BLaER1 treated with 17β-estradiol and CSF1 and Interleukin-3, amounts not matched to agents 10 nM and 100 nM (cell line): ENCODE results near the gene MRC2.
"Not testable (repeated sequence)": the region's sequence is repeated elsewhere in the genome, so short reads cannot be mapped to it uniquely, and the experiment has no call there.

ENCODE experiments used
- H3K27ac ChIP-seq, 11 experiments: shearing (Covaris generic); formaldehyde crosslinking; 2 replicates each; pipeline ENCODE4 v1.8.1; 2022
- H3K27me3 ChIP-seq, 11 experiments: shearing (Covaris generic); formaldehyde crosslinking; 2 replicates each; pipeline ENCODE4 v1.8.1; 2022
- H3K36me3 ChIP-seq, 11 experiments: shearing (Covaris generic); formaldehyde crosslinking; 2 replicates each; pipeline ENCODE4 v1.8.1; 2022
- H3K4me1 ChIP-seq, 10 experiments: shearing (Covaris generic); formaldehyde crosslinking; 2 replicates each; pipeline ENCODE4 v1.8.1; 2022
- H3K4me2 ChIP-seq, 11 experiments: shearing (Covaris generic); formaldehyde crosslinking; 2 replicates each; pipeline ENCODE4 v1.8.1; 2022
- H3K4me3 ChIP-seq, 10 experiments: shearing (Covaris generic); formaldehyde crosslinking; 2 replicates each; pipeline ENCODE4 v1.8.1; 2022
- H3K9ac ChIP-seq, 11 experiments: shearing (Covaris generic); formaldehyde crosslinking; 2 replicates each; pipeline ENCODE4 v1.8.1; 2022
- H3K9me3 ChIP-seq, 11 experiments: shearing (Covaris generic); formaldehyde crosslinking; replicated peaks in 1 of 11; 2 replicates each; pipeline ENCODE4 v1.8.1; 2022
- H4K20me1 ChIP-seq, 11 experiments: shearing (Covaris generic); formaldehyde crosslinking; 2 replicates each; pipeline ENCODE4 v1.8.1; 2022
- Cebpa-rat ChIP-seq, 11 experiments: shearing (Covaris generic); IDR thresholded peaks; 2 replicates each; pipeline ENCODE4 v1.8.1; 2022

Gene MRC2

DNA sequence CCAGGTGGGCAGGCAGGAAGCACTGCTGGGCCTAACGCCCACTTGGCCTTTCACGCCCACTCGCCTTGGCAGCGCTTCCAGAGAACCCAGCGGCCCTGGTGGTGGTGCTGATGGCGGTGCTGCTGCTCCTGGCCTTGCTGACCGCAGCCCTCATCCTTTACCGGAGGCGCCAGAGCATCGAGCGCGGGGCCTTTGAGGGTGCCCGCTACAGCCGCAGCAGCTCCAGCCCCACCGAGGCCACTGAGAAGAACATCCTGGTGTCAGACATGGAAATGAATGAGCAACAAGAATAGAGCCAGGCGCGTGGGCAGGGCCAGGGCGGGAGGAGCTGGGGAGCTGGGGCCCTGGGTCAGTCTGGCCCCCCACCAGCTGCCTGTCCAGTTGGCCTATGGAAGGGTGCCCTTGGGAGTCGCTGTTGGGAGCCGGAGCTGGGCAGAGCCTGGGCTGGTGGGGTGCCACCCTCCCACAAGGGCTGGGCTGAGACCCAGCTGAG lies 64.7 kb downstream of the MRC2 start:
- Histone ChIP-seq H3K4me3 (no peak overlapping the region), H3K27ac (peak overlapping the region in 7 of 11 experiments; percentile 13 to 56 (median 29); a peak in 8 of 22 replicates), H3K9me3 (peaks cover 0 to 8% (median 0%) of the 10 kb centered on the region in 11 experiments; a peak in 6 of 22 replicates), H3K36me3 (peaks cover 24 to 55% (median 40%) of the 10 kb centered on the region in 11 experiments), H4K20me1 (peaks cover 0 to 64% (median 0%) of the 10 kb centered on the region in 11 experiments; a peak in 9 of 22 replicates), H3K9ac (peak overlapping the region; percentile 6 to 59 (median 30); a peak in 14 of 22 replicates), H3K4me1 (peaks cover 33 to 52% (median 44%) of the 10 kb centered on the region in 10 experiments; a peak in 19 of 20 replicates), H3K4me2 (peak overlapping the region; percentile 9 to 86 (median 65); a peak in 20 of 22 replicates), H3K27me3 (no peaks in the 10 kb centered on the region)
- TF ChIP-seq Cebpa-rat (IDR thresholded peaks at IDR 0.05), result no peak

DNA sequence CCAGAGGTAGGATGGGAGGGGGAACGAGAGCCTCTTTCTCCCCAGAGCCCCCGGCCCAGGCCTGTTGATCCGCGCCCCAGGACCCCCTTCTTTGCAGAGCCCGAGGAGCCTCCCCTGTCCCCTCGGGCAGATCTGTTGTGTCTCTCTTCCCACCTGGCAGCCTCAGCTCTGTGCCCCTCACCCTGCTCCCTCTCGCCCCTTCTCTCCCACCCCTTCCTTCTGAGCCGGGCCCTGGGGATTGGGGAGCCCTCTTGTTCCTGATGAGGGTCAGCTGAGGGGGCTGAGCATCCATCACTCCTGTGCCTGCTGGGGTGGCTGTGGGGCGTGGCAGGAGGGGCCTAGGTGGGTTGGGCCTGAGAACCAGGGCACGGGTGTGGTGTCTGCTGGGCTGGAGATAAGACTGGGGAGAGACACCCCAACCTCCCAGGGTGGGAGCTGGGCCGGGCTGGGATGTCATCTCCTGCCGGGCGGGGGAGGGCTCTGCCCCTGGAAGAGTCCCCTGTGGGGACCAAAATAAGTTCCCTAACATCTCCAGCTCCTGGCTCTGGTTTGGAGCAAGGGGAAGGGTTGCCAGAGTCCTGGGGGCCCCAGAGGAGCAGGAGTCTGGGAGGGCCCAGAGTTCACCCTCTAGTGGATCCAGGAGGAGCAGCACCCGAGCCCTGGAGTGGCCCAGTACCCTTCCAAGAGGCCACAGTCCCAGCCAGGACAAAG lies 65.4 kb downstream of the MRC2 start:
- Histone ChIP-seq H3K9ac (peak overlapping the region; percentile 6 to 59 (median 30); a peak in 13 of 22 replicates), H3K9me3 (peaks cover 0 to 8% (median 0%) of the 10 kb centered on the region in 11 experiments; a peak in 6 of 22 replicates), H3K4me3 (0 out of 20 replicates have a peak overlapping the region, but pooled peaks of 1 of the 10 experiments have one; percentile 7), H3K36me3 (peaks cover 24 to 50% (median 37%) of the 10 kb centered on the region in 11 experiments), H3K4me1 (peaks cover 33 to 52% (median 44%) of the 10 kb centered on the region in 10 experiments; a peak in 19 of 20 replicates), H3K27me3 (no peaks in the 10 kb centered on the region), H3K27ac (peak overlapping the region in 7 of 11 experiments; percentile 13 to 56 (median 29); a peak in 11 of 22 replicates), H3K4me2 (peak overlapping the region in 10 of 11 experiments; percentile 9 to 86 (median 66); a peak in 19 of 22 replicates), H4K20me1 (peaks cover 0 to 63% (median 0%) of the 10 kb centered on the region in 11 experiments; a peak in 9 of 22 replicates)
- no peak for TF ChIP-seq Cebpa-rat (IDR thresholded peaks at IDR 0.05)

DNA sequence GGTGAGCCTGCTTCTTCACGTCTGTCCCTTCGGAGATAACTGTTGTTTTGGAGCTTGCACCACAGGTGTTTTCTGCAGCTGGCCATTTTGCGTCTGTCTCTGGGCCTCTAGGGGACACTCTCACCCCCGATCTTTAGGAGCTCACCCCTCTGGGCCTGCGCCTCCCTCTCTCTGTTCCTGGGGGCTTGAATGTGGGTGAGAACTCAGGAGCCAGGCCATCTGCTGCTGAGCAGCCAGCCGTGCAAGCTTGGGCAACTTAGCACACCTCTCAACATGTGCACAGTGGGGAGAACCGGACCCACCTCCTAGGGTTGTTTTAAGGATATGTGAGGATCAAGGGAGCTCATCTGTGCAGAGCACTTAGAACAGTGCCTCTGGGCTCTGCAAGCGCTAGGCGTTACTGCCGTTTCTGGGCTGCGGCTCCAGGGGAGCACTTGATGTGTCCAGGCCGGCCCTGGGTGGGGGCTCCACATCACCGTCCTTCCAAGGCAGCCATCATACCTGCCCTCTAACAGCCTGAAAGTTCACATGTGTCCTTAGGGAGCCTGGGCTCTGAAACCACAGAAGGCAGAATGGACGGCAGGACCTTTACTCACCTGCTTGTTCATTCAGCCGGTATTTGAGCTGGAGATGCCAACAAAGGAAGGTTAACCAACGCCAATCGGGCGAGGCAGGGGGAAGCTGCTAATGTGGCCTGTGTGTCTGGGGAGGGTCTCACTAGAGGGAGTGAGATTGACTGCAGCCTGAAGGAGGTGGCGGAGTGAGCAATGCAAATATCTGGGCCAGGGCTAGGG lies 66.3 kb downstream of the MRC2 start:
- H3K9ac ChIP-seq, result peak overlapping the region in 5 of 11 experiments; percentile 10 to 59 (median 39); a peak in 6 of 22 replicates

DNA sequence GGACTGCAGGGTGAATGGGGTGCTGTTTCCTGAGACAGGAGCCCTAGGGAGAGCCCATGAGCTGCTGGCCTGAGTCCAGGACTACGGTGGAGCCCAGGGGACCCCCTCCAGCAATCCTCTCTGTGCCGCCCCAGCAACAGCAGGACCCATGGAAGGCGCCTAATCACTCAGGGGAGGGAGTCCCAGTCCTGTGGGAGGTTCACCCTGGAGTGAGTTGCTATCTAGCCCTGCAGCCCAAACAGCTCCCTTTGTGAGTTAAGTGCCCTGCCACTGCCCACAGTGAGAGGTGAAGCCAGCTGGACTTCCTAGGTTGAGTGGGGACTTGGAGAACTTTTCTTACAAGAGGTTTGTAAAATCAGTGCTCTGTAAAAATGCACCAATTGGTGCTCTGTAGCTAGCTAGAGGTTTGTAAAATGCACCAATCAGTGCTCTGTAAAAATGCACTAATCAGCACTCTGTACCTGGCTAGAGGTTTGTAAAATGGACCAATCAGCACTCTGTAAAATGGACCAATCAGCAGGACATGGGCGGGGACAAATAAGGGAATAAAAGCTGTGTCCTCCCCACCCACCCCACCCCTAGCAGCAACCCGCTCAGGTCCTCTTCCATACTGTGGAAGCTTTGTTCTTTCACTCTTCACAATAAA lies 67.7 kb downstream of the MRC2 start:
- H4K20me1 ChIP-seq, result peaks cover 0 to 41% (median 0%) of the 10 kb centered on the region in 11 experiments; a peak in 9 of 22 replicates
- H3K4me2 ChIP-seq, result peak overlapping the region in 9 of 11 experiments; percentile 62 to 86 (median 66); a peak in 18 of 22 replicates
- H3K9ac ChIP-seq, H3K4me3 ChIP-seq, H3K9me3 ChIP-seq, H3K27me3 ChIP-seq: not testable (repeated sequence)
- peaks cover 33 to 52% (median 44%) of the 10 kb centered on the region in 10 experiments; a peak in 19 of 20 replicates for H3K4me1 ChIP-seq
- H3K36me3 ChIP-seq, result peaks cover 8 to 26% (median 14%) of the 10 kb centered on the region in 11 experiments; a peak in 19 of 22 replicates
- peak overlapping the region in 3 of 11 experiments; percentile 26 to 45 (median 38); a peak in 4 of 22 replicates for H3K27ac ChIP-seq

More for the DNA sequence above, 66.3 kb downstream of the MRC2 start:
- Histone ChIP-seq H3K27ac (peak overlapping the region in 6 of 11 experiments; percentile 18 to 56 (median 25); a peak in 6 of 22 replicates), H3K27me3 (no peaks in the 10 kb centered on the region), H4K20me1 (peaks cover 0 to 54% (median 0%) of the 10 kb centered on the region in 11 experiments; a peak in 9 of 22 replicates), H3K36me3 (peaks cover 14 to 40% (median 28%) of the 10 kb centered on the region in 11 experiments; a peak in 20 of 22 replicates), H3K4me1 (peaks cover 33 to 52% (median 44%) of the 10 kb centered on the region in 10 experiments; a peak in 19 of 20 replicates), H3K4me3 (no peak overlapping the region), H3K4me2 (peak overlapping the region; percentile 21 to 86 (median 65); a peak in 21 of 22 replicates), H3K9me3 (peaks cover 0 to 8% (median 0%) of the 10 kb centered on the region in 11 experiments; a peak in 6 of 22 replicates)
- no peak for TF ChIP-seq Cebpa-rat (IDR thresholded peaks at IDR 0.05)

DNA sequence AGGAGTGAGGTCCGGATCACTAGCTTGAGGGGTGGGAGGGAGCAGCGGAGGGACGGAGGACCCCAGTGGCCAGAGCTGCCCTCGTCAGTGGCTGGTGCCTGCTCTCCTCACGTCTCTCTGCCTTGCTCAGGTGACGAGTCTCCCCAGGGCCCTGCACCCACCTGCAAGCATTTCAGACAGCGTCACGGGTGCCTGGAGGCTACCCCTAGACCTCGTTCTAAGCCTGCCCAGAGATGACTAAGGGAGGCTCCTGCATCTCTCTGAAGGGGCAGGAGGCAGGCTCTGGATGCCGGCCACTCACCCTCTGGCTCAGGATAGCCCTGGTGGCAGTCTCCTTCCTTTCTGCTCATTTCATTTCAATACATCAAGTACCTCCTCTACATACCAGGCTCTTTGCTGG lies 68.8 kb downstream of the MRC2 start:
- Histone ChIP-seq H3K27me3 (no peaks in the 10 kb centered on the region), H3K9ac (no peak overlapping the region), H3K4me2 (peak overlapping the region in 2 of 11 experiments; percentile 15 to 35; a peak in 3 of 22 replicates)

DNA sequence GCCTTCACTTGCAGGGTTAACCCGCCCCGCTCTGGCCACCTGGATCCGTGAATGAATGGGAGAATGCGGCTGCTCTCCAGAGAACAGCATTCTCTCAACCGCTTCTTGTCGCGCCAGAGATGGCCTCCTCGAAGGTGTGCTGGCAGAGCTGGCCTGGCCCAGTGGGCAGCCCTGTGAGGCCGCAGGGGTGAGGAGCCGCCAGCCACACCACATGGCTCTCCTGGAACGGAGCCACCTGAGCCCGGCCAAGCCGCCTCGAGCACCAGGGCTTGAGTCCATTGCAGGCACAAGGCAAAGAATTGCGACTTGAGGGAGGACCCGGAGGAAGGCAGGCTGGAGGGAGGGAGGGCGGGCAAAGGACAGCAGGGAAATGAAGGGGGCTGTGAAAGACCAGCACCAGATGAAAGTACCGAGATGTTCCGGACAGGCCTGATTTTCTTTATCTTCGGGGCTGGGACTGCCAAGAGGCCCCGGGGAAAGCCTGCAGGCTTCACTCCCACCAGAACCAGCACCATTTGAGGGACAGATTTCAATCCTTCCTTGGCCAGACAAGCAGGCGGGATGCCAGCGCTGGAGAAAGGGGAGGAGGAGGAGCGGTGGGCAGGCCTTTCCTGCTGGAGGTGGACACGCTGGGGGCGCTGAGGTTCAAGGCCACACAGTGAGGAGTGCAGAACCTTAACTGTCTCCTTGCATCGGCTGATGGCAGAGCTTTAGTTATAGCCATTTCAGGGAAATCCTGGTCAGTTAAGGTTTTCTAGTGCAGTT lies 69.4 kb downstream of the MRC2 start:
- H3K9ac ChIP-seq, result no peak overlapping the region

More for the DNA sequence above, 68.8 kb downstream of the MRC2 start:
- Histone ChIP-seq H3K27ac (no peak overlapping the region), H4K20me1 (peaks cover 0 to 30% (median 0%) of the 10 kb centered on the region in 11 experiments; a peak in 9 of 22 replicates), H3K4me3 (no peak overlapping the region), H3K4me1 (peaks cover 33 to 49% (median 43%) of the 10 kb centered on the region in 10 experiments; a peak in 19 of 20 replicates), H3K36me3 (peaks cover 0 to 16% (median 3%) of the 10 kb centered on the region in 11 experiments; a peak in 14 of 22 replicates), H3K9me3 (peaks cover 0 to 8% (median 0%) of the 10 kb centered on the region in 11 experiments; a peak in 6 of 22 replicates)
- TF ChIP-seq Cebpa-rat (IDR thresholded peaks at IDR 0.05), result no peak

DNA sequence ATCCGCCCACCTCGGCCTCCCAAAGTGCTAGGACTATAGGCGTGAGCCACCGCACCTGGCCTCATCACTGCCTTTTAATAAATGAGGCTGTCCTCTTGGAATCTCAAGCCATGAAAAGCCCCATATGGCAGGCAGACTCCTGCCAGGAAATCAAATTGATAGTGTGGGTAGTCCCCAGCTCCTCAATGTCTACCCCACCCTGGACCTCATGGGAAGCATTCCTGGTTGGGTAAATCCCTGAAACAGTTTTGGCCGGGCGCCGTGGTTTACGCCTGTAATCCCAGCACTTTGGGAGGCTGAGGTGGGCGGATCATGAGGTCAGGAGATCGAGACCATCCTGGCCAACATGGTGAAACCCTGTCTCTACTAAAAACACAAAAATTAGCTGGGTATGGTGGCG lies 71.0 kb downstream of the MRC2 start:
- not testable (repeated sequence) for H3K4me2 ChIP-seq, H3K36me3 ChIP-seq, H3K9me3 ChIP-seq, H3K4me3 ChIP-seq, H3K9ac ChIP-seq, H3K27ac ChIP-seq, H3K27me3 ChIP-seq
- peaks cover 21 to 43% (median 37%) of the 10 kb centered on the region in 10 experiments for H3K4me1 ChIP-seq
- H4K20me1 ChIP-seq, result peaks cover 0 to 14% (median 0%) of the 10 kb centered on the region in 11 experiments; a peak in 3 of 22 replicates

More for the DNA sequence above, 69.4 kb downstream of the MRC2 start:
- Histone ChIP-seq H3K36me3 (peaks cover 0 to 9% (median 0%) of the 10 kb centered on the region in 11 experiments; a peak in 10 of 22 replicates), H3K27ac (no peak overlapping the region), H3K9me3 (peaks cover 0 to 8% (median 0%) of the 10 kb centered on the region in 11 experiments; a peak in 6 of 22 replicates), H3K27me3 (no peaks in the 10 kb centered on the region), H4K20me1 (peaks cover 0 to 24% (median 0%) of the 10 kb centered on the region in 11 experiments; a peak in 9 of 22 replicates), H3K4me1 (peaks cover 29 to 49% (median 43%) of the 10 kb centered on the region in 10 experiments; a peak in 19 of 20 replicates), H3K4me2 (no peak overlapping the region), H3K4me3 (no peak overlapping the region)
- TF ChIP-seq Cebpa-rat (IDR thresholded peaks at IDR 0.05), result no peak
